Heart left ventricle (tissue), 16 donors: ENCODE results near the gene DENND6B. TPM values are rescaled to one million over a fixed set of nuclear protein-coding genes. Genes with fewer than 3 reads are reported as not detected.

ENCODE experiments used
- ATAC-seq, 4 donors: fragments of 200-7000 bp; cut with Tn5 transposase; one replicate each; pipeline ENCODE4 v1.9.1; 2020 to 2022; ENCODE audit warnings: moderate library complexity in 4 of 4, mild to moderate bottlenecking in 3 of 4, moderate number of reproducible peaks in 1 of 4
- DNase-seq, 5 donors: peaks; one replicate each; pipeline ENCODE4 v3.0.0-alpha.2; 2020
- H3K27ac ChIP-seq, 12 donors: fragments of 200-600 bp; sonication (generic) in 4 of 12; one replicate each; pipeline versions ENCODE4 v1.5.0 to v1.8.0; 2016 to 2022; ENCODE audit warnings: mild to moderate bottlenecking in 2 of 12
- H3K27me3 ChIP-seq, 9 donors: fragments of 200-600 bp; sonication (generic) in 2 of 9; one replicate each; pipeline versions ENCODE4 v1.5.1 to v1.8.0; 2016 to 2022; ENCODE audit warnings: mild to moderate bottlenecking in 3 of 9
- H3K36me3 ChIP-seq, 9 donors: fragments of 200-600 bp; sonication (generic) in 2 of 9; one replicate each; pipeline versions ENCODE4 v1.5.0 to v1.8.0; 2018 to 2022; ENCODE audit warnings: mild to moderate bottlenecking in 2 of 9
- H3K4me1 ChIP-seq, 12 donors: fragments of 200-600 bp; sonication (generic) in 4 of 12; one replicate each; pipeline versions ENCODE4 v1.5.0 to v1.8.0; 2016 to 2022; ENCODE audit warnings: mild to moderate bottlenecking in 3 of 12
- H3K4me3 ChIP-seq, 12 donors: fragments of 200-600 bp; sonication (generic) in 4 of 12; one replicate each; pipeline versions ENCODE4 v1.5.0 to v1.8.0; 2017 to 2022; ENCODE audit warnings: mild to moderate bottlenecking in 9 of 12, moderate library complexity in 4 of 12
- H3K9me3 ChIP-seq, 12 donors: fragments of 200-600 bp; sonication (generic) in 4 of 12; one replicate each; pipeline versions ENCODE4 v1.5.0 to v1.8.0; 2016 to 2022; ENCODE audit warnings: mild to moderate bottlenecking in 1 of 12
- POLR2A ChIP-seq, 2 donors: fragments of 450-650 bp; IDR thresholded peaks; one replicate each; pipeline ENCODE4 v1.6.1; 2017; ENCODE audit warnings: antibody characterized with exemption in 2 of 2, mild to moderate bottlenecking in 2 of 2, moderate library complexity in 2 of 2
- WGBS, 4 donors: extraction: QIAGEN DNeasy Blood & Tissue Kit in 2 of 4; methylation state at CpG; one replicate each; pipeline versions ENCODE4 v1.1.5 to v1.1.7; 2013 to 2018; 5-methylcytosine and 5-hydroxymethylcytosine counted together
- intact Hi-C, 10 donors: fragments of 100-400 bp; cut with DNase I; formaldehyde crosslinking; loops; one replicate each; pipeline versions ENCODE4 v1.11.1 to v1.14.2; 2022
- polyA plus RNA-seq, 2 donors: library from polyadenylated mRNA; stranded (reverse); fragments of 200-250 nt; gene quantifications; one replicate each; pipeline ENCODE4 v1.2.3, GENCODE V29; 2013
- total RNA-seq, 9 donors: library from RNA; depleted of rRNA in 2 of 9; stranded (reverse); fragments of >200 nt in 2 of 9; fragmentation: NEBNext Ultra II Directional in 3 of 9; extraction: Animal tissue kit (Norgen Biotek cat#: 25700) in 3 of 9; gene quantifications; one replicate each; pipeline versions ENCODE4 v1.1.0 to v1.2.4, GENCODE V29; 2016 to 2023
- TF ChIP-seq, protein P1 (sequence below), 12 donors: fragments of 200-600 bp; sonication (generic) in 4 of 12; IDR thresholded peaks; one replicate each; pipeline versions ENCODE4 v1.5.0 to v1.8.0; 2018 to 2022; ENCODE audit warnings: antibody characterized with exemption in 12 of 12, mild to moderate bottlenecking in 5 of 12
- donor health status: ischemic (EF 13 %, LVEDD 7.1; RV severe dilation, severe dysfunction).
- donor health status: healthy with polysubstance abuse.
- donor health status: DM: no; HTN: yes; CAD: no.
- donor health status: DM: no; HTN: no; CAD: no.
- donor health status: ischemic (EF 25% LVEDD 6.9; RV normal size, moderate dysfunction).
- donor health status: ischemic (EF 25% LVEDD 5.7; RV mildly dilated, moderate dysfunction).
- donor health status: healthy.
- donor health status: DM: yes; HTN: yes; CAD: no.
- donor health status: ischemic (EF 35%, LVEDD 5.7; RV mildly dilated, moderate dysfunction).
- donor health status: nonischemic (EF 11% LVEDD 7.7; RV severe dilation, severe dysfunction).
- donor health status: DM: yes; HTN: yes; CAD: no.
- donor health status: PGD.
- donor health status: ischemic (EF 29% LVEDD 5.4; RV normal size, mild dysfunction).
- donor health status: nonischemic (EF 23%, LVEDD 6.1; RV moderate dilation, normal function).

Gene DENND6B
- total and polyA plus RNA-seq, 11 donors = 1.0 to 3.2 (median 1.5) TPM

- Histone ChIP-seq H3K27ac (no peak overlapping the region), H3K4me3 (no peak overlapping the region), H3K36me3 (peaks cover 0 to 93% (median 87%) of the 10 kb centered on the region in 9 donors), H3K4me1 (peaks cover 0 to 17% (median 2%) of the 10 kb centered on the region in 12 donors), H3K9me3 (no peaks in the 10 kb centered on the region), H3K27me3 (no peaks in the 10 kb centered on the region)
- no peak for TF ChIP-seq POLR2A (IDR thresholded peaks at IDR 0.05)
- TF ChIP-seq, protein P1, sequence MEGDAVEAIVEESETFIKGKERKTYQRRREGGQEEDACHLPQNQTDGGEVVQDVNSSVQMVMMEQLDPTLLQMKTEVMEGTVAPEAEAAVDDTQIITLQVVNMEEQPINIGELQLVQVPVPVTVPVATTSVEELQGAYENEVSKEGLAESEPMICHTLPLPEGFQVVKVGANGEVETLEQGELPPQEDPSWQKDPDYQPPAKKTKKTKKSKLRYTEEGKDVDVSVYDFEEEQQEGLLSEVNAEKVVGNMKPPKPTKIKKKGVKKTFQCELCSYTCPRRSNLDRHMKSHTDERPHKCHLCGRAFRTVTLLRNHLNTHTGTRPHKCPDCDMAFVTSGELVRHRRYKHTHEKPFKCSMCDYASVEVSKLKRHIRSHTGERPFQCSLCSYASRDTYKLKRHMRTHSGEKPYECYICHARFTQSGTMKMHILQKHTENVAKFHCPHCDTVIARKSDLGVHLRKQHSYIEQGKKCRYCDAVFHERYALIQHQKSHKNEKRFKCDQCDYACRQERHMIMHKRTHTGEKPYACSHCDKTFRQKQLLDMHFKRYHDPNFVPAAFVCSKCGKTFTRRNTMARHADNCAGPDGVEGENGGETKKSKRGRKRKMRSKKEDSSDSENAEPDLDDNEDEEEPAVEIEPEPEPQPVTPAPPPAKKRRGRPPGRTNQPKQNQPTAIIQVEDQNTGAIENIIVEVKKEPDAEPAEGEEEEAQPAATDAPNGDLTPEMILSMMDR (IDR thresholded peaks at IDR 0.05) = no peak
- no peak for DNase-seq
- ATAC-seq = no peak
- WGBS, 4 donors = 91 to 95% (median 92%) methylated on average over 18 to 30 of the region's 30 CpGs
- intact Hi-C loops = loop anchor here in 4 of 10 donors (5.0 kb wide), 1 partner anchor 48 kb away; the partner anchor contains the start of gene DENND6B (in 4 of the 4)
Observed at GRCh38 chr22:50278956-50279619, 47.7 kb downstream of the DENND6B start.

GRCh38 chr22:50278461-50278860 lies 48.4 kb downstream of the DENND6B start:
- Histone ChIP-seq H3K36me3 (peaks cover 0 to 86% (median 83%) of the 10 kb centered on the region in 9 donors), H3K27me3 (no peaks in the 10 kb centered on the region), H3K4me1 (peaks cover 0 to 21% (median 4%) of the 10 kb centered on the region in 12 donors), H3K4me3 (no peak overlapping the region), H3K9me3 (no peaks in the 10 kb centered on the region), H3K27ac (no peak overlapping the region)
- DNase-seq (no peak), ATAC-seq (no peak)
- 91 to 95% (median 92%) methylated on average over 4 to 21 of the region's 21 CpGs for WGBS, 4 donors
- intact Hi-C loops = loop anchor here in 4 of 10 donors (5.0 kb wide), 1 partner anchor 49 kb away; the partner anchor contains the start of gene DENND6B (in 4 of the 4)
- no peak for TF ChIP-seq POLR2A (IDR thresholded peaks at IDR 0.05)
- TF ChIP-seq, protein P1 (IDR thresholded peaks at IDR 0.05) = no peak

- H3K4me1 ChIP-seq = peaks cover 0 to 22% (median 4%) of the 10 kb centered on the region in 12 donors
- DNase-seq (no peak), ATAC-seq (no peak)
- H3K27ac ChIP-seq = no peak overlapping the region
- intact Hi-C loops = loop anchor here in 6 of 10 donors (2.0 to 5.0 kb wide), 3 partner anchors 29 to 50 kb away; partner anchors contain the start of genes DENND6B (in 5 of the 6) and PLXNB2 (in 1 of the 6)
- no peaks in the 10 kb centered on the region for H3K9me3 ChIP-seq
- H3K27me3 ChIP-seq = no peaks in the 10 kb centered on the region
- H3K36me3 ChIP-seq = peaks cover 0 to 79% (median 76%) of the 10 kb centered on the region in 9 donors
- WGBS, 4 donors = 88 to 90% (median 89%) methylated on average over 25 of the region's 25 CpGs
- no peak overlapping the region for H3K4me3 ChIP-seq
- TF ChIP-seq POLR2A (IDR thresholded peaks at IDR 0.05) = no peak
- TF ChIP-seq, protein P1 (IDR thresholded peaks at IDR 0.05) = no peak
Observed at GRCh38 chr22:50277761-50278160, 49.1 kb downstream of the DENND6B start.

DNA sequence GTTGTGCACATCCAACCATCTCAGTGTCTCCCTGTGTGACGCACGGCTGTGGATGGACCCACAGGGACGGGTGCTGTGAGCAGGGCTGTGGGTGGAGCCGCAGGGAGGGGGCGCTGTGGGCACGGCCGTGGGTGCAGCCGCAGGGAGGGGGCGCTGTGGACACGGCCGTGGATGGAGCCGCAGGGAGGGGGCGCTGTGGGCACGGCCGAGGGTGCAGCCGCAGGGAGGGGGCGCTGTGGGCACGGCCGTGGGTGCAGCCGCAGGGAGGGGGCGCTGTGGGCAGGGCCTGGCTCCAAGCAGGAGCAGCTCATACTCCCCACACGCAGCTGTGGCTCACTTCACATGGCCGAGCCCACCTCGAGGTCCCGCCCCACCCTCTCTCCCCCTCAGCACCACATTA lies 50.7 kb downstream of the DENND6B start:
- Histone ChIP-seq H3K4me1 (peaks cover 0 to 27% (median 15%) of the 10 kb centered on the region in 12 donors), H3K4me3 (no peak overlapping the region), H3K36me3 (peaks cover 0 to 63% (median 60%) of the 10 kb centered on the region in 9 donors), H3K27me3 (peaks cover 0 to 9% (median 0%) of the 10 kb centered on the region in 9 donors), H3K27ac (peak overlapping the region in 1 of 12 donors; percentile 17), H3K9me3 (no peaks in the 10 kb centered on the region)
- intact Hi-C loops = loop anchor here in 7 of 10 donors (1.0 to 5.0 kb wide), 4 partner anchors 31 to 51 kb away; partner anchors contain the start of genes DENND6B (in 6 of the 7) and PLXNB2 (in 1 of the 7)
- WGBS, 4 donors = 63 to 67% (median 65%) methylated on average over 23 to 25 of the region's 25 CpGs
- ATAC-seq (peak; percentile 53 to 87 (median 81)), DNase-seq (peak in 4 of 5 donors; percentile 68 to 86 (median 73))
- TF ChIP-seq, protein P1 (IDR thresholded peaks at IDR 0.05) = peak; percentile 42 to 77 (median 58)
- TF ChIP-seq POLR2A (IDR thresholded peaks at IDR 0.05) = no peak
